ENCODE measurements around the gene KIF26B.

DNA sequence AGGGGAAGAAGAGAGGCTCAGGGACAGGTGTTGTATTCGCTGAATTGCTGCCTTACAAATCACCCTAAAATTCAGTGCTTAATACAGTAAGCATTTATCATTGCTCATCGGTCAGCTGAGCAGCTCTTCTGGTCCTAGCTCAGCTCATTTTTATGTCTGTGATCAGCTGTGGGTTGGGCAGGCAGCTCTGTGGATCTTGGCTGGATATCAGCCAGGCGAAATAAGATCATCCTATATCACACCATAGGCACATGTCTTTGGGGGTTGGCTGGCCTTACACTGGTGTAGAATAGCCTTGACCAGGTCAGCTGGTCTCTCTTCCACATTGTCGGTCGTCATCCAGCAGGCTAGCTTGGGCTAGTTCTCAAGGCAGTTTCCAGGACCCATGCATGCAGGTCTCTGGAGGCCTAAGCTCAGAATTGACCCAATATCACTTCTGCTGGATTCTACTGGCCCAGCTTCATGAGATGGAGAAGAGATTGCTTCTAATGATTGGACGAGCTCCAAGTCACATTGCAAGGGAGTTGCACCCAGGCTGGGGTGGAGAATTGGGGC, 448.6 kb downstream of the KIF26B start:
- TF ChIP-seq EZH2 (IDR thresholded peaks at IDR 0.05; ENCODE audit: insufficient read depth, poor library complexity, severe bottlenecking): no peak
- no peak for TF ChIP-seq EZH2phosphoT487 (IDR thresholded peaks at IDR 0.05; ENCODE audit: insufficient read depth, low read depth)

Measured in GM23248 (cell line).